Measurements from ENCODE around the gene SLC2A6.

SLC2A6 gene

DNA sequence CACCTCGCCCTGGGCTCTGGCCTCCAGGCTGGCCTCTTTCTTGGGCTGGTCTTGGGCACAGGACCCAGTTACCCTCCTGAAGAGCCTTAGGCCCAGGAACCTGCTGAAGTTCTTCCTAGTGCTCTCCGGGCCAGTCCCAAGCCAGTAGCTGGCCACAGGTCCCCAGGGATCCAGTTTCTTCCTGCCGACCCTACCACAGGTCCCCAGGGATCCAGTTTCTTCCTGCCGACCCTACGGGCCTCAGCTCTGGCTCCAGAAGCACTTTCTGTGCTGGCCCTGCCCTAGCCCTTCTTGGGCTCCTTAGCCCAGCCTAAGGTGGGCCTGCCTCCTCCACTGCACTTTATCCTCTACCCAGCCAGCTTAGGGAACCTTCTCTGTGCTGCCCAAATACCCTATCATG is 37.3 kb downstream of the SLC2A6 start:
- in situ Hi-C loops (cut with HindIII; ENCODE audit: low pct_unique_long_range_greater_than_20kb, low sequenced_read_pairs), result no loop called here
- no peak for DNase-seq (ENCODE audit: low read depth in 1 of 2, low spot score in 1 of 2)
- TF ChIP-seq JUND (IDR thresholded peaks at IDR 0.05; ENCODE audit: low read depth), result no peak

DNA sequence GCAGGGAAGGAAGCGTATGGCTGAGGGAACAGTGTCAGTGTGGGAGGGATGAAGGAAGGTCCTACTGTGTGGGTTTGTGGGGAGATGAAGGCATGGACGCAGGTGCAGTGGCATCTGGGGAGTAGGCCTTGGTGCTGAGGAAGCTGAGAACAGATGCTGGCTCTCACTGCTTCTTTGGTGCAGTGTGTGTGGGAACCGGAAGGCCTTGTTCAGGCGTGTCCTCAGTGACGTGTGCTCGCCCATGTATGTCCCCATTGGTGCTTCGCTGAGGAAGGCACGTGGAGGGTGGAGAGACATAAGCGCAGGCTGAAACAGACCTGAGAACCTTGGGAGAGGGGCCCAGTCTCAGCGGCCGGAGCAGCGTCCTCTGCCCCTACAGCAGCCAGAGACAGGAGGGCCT is 38.0 kb downstream of the SLC2A6 start:
- no peak for TF ChIP-seq JUND (IDR thresholded peaks at IDR 0.05; ENCODE audit: low read depth)
- in situ Hi-C loops (cut with HindIII; ENCODE audit: low pct_unique_long_range_greater_than_20kb, low sequenced_read_pairs), result no loop called here
- DNase-seq (ENCODE audit: low read depth in 1 of 2, low spot score in 1 of 2), result no peak

DNA sequence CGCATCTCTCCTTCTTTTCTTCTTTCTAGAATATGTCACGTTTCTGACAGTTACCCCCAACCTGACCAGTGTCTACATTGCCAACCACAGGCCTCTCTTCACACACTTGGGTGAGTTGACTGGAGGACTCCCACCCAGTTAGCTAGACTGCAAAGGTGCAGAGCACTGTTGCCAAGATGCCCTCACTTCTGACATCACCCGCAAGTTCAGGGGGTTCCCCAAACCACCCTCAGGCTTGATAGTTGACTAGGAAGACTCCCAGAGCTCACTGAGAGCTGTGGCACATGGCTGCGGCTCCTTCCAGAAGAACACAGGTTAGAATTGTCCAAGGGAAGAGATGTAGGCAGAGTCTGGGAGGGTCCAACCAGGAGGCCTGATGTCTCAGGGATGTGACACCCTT is 39.6 kb downstream of the SLC2A6 start:
- in situ Hi-C loops (cut with HindIII; ENCODE audit: low pct_unique_long_range_greater_than_20kb, low sequenced_read_pairs), result no loop called here
- no peak for DNase-seq (ENCODE audit: low read depth in 1 of 2, low spot score in 1 of 2)

DNA sequence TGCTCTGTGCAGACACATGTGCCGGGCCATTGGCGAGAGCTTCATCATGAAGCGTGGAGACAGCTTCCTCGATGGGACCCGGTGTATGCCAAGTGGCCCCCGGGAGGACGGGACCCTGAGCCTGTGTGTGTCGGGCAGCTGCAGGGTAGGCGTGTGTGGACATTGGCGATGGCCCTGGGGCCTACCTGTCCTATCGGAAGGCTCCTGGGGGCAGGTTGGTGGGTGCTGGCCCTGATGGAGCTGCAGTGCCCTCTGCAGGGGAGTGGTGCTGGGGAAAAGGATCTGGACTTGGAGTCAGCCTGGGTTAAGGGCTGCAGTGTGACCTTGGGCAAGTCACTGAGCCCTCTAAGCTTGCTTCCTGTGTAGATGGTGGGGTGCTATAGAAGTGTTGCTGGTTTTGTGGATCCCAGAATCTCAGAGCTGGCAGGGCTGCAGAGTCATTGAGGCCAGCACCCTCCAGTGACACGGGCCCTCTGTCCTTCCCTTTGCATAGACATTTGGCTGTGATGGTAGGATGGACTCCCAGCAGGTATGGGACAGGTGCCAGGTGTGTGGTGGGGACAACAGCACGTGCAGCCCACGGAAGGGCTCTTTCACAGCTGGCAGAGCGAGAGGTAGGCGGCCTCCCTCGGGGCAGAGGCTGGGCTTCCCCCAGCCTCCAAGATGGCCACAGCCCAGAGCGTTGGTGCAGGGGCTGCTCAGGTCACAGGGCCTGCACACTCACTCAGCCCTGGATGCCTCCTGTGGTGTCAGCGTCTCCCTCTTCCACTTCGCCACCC is 41.0 kb downstream of the SLC2A6 start:
- TF ChIP-seq JUND (IDR thresholded peaks at IDR 0.05; ENCODE audit: low read depth), result no peak
- no peak for DNase-seq (ENCODE audit: low read depth in 1 of 2, low spot score in 1 of 2)
- in situ Hi-C loops (cut with HindIII; ENCODE audit: low pct_unique_long_range_greater_than_20kb, low sequenced_read_pairs), result no loop called here

More for the DNA sequence above, 39.6 kb downstream of the SLC2A6 start:
- TF ChIP-seq JUND (IDR thresholded peaks at IDR 0.05; ENCODE audit: low read depth), result no peak

DNA sequence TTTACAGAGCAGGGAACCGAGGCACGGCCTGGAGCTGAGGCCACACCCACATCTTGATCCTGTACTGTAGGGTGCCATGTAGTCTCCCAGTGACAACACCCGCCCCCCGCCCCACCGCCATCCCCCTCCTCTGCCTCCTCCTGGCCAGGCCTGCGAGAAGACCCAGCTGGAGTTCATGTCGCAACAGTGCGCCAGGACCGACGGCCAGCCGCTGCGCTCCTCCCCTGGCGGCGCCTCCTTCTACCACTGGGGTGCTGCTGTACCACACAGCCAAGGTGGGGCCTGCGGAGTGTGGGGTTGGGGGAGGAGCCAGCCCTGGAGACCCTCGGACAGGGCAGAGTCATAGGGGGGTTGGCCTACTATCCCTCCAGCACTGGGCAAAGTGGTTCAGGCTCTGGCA is 42.2 kb downstream of the SLC2A6 start:
- DNase-seq (ENCODE audit: low read depth in 1 of 2, low spot score in 1 of 2), result no peak
- in situ Hi-C loops (cut with HindIII; ENCODE audit: low pct_unique_long_range_greater_than_20kb, low sequenced_read_pairs), result no loop called here
- TF ChIP-seq JUND (IDR thresholded peaks at IDR 0.05; ENCODE audit: low read depth), result no peak

DNA sequence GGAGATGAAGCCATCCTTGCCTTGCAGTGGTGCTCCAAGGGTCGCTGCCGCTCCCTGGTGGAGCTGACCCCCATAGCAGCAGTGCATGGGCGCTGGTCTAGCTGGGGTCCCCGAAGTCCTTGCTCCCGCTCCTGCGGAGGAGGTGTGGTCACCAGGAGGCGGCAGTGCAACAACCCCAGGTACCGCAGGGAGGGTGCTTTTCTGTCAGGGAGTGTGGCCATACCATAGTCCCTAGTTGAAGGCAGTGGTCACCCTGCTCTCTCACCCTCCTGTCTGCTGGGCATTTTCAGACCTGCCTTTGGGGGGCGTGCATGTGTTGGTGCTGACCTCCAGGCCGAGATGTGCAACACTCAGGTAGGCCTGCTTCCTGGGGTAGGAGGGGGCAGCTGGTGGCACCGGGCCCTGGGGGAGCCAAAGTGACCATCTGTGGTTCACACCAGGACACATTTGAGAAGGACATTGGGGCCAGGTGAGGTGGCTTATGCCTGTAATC is 45.5 kb downstream of the SLC2A6 start:
- in situ Hi-C loops (cut with HindIII; ENCODE audit: low pct_unique_long_range_greater_than_20kb, low sequenced_read_pairs), result no loop called here
- no peak for TF ChIP-seq JUND (IDR thresholded peaks at IDR 0.05; ENCODE audit: low read depth)
- no peak for DNase-seq (ENCODE audit: low read depth in 1 of 2, low spot score in 1 of 2)

DNA sequence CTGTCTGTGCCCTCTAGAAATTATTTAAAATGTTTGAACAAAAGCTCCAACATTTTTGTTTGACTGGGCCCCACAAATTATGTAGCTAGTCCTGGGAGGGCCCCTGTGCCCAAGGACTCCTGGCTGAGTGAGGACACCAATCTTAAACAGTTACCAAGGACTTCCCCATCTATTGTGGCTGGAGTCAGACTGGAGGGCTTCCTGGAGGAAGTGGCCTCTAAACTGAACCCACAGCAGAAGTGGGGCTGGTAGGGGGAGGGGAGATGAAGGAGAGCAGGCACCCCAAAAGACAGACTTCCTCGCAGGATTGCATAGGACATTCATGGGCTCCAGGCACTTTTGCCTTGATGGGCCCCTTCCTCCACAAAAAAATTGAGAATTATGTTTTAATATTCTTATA is 48.7 kb downstream of the SLC2A6 start:
- no peak for DNase-seq (ENCODE audit: low read depth in 1 of 2, low spot score in 1 of 2)
- in situ Hi-C loops (cut with HindIII; ENCODE audit: low pct_unique_long_range_greater_than_20kb, low sequenced_read_pairs), result no loop called here
- no peak for TF ChIP-seq JUND (IDR thresholded peaks at IDR 0.05; ENCODE audit: low read depth)

DNA sequence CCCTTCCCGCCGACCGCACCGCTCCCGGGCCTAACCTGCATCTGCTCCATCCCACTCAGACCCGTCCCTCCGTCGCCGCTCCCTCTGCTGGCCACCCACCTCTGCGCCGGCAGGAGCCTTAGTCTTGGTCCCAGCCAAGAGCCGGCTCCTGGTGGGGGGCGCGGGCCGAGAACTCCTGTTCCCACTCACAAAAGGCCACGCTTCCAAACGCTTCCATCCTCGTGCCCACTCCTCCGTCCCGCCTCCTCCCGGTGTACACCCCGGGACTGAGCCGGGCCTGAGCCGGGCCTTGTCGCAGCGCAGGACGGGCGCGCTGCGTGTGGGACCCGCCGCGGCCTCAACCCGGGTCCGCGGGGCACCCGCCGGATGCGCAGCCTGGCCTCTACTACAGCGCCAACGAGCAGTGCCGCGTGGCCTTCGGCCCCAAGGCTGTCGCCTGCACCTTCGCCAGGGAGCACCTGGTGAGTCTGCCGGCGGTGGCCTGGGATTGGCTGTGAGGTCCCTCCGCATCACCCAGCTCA is 49.2 kb downstream of the SLC2A6 start:
- in situ Hi-C loops (cut with HindIII; ENCODE audit: low pct_unique_long_range_greater_than_20kb, low sequenced_read_pairs), result no loop called here
- no peak for TF ChIP-seq JUND (IDR thresholded peaks at IDR 0.05; ENCODE audit: low read depth)
- DNase-seq (ENCODE audit: low read depth in 1 of 2, low spot score in 1 of 2), result no peak

DNA sequence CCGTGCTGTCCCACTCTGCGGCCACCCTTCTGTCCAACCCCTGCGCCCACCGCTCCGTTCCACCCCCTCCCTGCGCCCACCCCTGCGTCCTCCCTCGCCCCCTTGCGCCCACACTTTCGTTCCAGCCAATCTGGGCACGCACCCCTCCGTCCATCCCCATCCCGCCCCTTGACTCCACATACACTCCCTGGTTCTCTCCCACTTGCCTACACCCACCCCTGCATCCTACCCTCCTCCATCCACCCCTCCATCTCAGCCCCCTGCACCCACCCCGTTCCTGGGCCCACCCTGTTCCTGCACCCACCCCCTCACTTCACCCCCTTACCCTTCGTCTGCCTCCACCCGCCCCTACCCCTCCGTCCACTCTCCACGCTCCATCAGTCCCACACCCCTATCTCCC is 49.7 kb downstream of the SLC2A6 start:
- in situ Hi-C loops (cut with HindIII; ENCODE audit: low pct_unique_long_range_greater_than_20kb, low sequenced_read_pairs), result no loop called here
- no peak for DNase-seq (ENCODE audit: low read depth in 1 of 2, low spot score in 1 of 2)
- TF ChIP-seq JUND (IDR thresholded peaks at IDR 0.05; ENCODE audit: low read depth), result no peak

DNA sequence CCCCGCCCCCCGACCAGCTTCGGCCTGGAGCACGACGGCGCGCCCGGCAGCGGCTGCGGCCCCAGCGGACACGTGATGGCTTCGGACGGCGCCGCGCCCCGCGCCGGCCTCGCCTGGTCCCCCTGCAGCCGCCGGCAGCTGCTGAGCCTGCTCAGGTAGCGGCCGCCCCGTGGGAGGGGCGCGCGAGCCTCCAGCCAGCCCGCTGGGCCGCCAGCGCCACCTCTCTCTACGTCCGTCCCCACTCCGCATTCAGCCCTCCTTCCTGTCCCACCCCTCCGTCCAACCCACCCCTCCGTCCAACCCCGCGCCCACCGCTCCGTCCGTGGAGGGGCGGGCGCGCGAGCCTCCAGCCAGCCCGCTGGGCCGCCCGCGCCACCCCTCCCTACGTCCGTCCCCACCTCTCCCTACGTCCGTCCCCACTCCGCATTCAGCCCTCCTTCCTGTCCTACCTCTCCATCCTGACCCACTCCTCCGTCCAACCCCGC is 50.2 kb downstream of the SLC2A6 start:
- no peak for TF ChIP-seq JUND (IDR thresholded peaks at IDR 0.05; ENCODE audit: low read depth)
- in situ Hi-C loops (cut with HindIII; ENCODE audit: low pct_unique_long_range_greater_than_20kb, low sequenced_read_pairs), result no loop called here
- DNase-seq (ENCODE audit: low read depth in 1 of 2, low spot score in 1 of 2), result no peak

DNA sequence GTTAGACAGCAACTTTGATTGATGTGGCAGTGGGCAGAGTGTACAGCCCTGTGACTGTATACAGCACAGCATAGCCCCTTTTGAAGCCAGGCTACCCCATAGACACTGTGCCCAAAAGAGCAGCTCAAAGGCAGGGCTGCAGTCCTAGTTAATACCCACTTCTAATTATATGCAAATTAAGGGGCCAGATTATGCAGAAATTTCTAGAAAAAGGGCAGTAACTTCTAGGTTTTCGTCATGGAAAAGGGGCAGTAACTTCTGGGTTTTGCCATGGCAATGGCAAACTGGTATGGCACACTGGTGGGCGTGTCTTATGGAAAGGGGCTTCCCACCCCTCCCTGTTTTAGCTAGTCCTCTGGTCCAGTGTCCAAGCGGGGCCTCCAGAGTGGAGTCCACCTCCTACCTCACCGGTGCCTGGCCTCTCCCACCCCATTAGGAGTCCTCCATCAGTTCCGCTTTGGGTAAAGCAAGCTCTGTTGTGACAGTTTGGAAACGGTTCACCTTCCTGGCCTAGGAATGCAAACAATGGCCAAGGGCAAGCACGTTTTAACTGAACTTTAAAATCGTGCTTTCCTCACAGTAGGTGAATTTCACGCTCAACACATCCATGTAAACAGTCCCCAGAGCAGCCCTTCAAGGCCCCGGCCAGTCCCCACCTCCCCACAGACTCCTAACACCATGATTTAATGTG is 51.1 kb downstream of the SLC2A6 start:
- no peak for DNase-seq (ENCODE audit: low read depth in 1 of 2, low spot score in 1 of 2)
- in situ Hi-C loops (cut with HindIII; ENCODE audit: low pct_unique_long_range_greater_than_20kb, low sequenced_read_pairs), result no loop called here
- TF ChIP-seq JUND (IDR thresholded peaks at IDR 0.05; ENCODE audit: low read depth), result no peak

DNA sequence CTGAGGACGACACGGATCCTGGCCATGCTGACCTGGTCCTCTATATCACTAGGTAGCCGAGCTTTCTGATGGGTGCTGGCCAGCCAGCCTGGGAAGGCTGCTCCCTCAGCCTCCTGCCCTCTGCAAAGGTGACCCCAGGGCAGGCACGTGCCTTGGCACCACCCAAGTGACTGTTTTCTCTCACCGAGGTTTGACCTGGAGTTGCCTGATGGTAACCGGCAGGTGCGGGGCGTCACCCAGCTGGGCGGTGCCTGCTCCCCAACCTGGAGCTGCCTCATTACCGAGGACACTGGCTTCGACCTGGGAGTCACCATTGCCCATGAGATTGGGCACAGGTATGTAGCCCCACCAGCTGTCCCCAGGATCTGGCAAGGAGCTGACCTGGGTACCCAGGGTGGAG is 52.9 kb downstream of the SLC2A6 start:
- TF ChIP-seq JUND (IDR thresholded peaks at IDR 0.05; ENCODE audit: low read depth), result no peak
- in situ Hi-C loops (cut with HindIII; ENCODE audit: low pct_unique_long_range_greater_than_20kb, low sequenced_read_pairs), result no loop called here
- DNase-seq (ENCODE audit: low read depth in 1 of 2, low spot score in 1 of 2), result no peak

DNA sequence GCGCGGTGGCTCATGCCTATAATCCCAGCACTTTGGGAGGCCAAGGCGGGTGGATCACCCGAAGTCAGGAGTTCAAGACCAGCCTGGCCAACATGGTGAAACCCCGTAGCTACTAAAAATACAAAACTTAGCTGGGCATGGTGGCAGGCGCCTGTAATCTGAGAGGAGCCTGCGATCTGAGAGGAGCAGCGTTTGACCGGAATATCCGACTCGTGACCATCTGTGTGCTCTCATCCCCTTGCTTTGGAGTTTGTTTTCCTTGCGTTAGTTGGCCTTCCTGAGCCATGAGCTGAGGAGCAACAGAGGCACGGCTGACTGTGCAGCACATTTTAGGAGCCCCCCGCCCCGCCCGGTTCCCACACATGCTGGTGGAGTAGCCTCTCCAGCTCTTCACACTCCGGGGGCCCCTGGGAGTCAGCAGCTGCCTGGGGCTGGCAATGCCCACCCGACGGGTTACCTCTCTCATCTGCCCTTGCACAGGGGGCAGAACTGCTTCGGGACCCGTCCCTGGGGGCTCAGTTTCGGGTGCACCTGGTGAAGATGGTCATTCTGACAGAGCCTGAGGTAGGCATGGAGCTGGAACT is 53.8 kb downstream of the SLC2A6 start:
- TF ChIP-seq JUND (IDR thresholded peaks at IDR 0.05; ENCODE audit: low read depth), result no peak
- in situ Hi-C loops (cut with HindIII; ENCODE audit: low pct_unique_long_range_greater_than_20kb, low sequenced_read_pairs), result no loop called here

More for the DNA sequence above, 53.8 kb downstream of the SLC2A6 start:
- DNase-seq (ENCODE audit: low read depth in 1 of 2, low spot score in 1 of 2), result no peak
